Astrocyte (in vitro differentiated cells and primary cell): ENCODE results near the gene FAR1. TPM values are rescaled to one million over a fixed set of nuclear protein-coding genes. Genes with fewer than 3 reads are reported as not detected.

Experiments
- DNase-seq: peaks from one replicate; pipeline ENCODE4 v3.0.0-alpha.2; 2010; ENCODE audit warnings: low read depth
- FAIRE-seq: peaks from 2 replicates; lab custom pipeline; 2011; peaks lifted over from hg19 to GRCh38; lab: Jason Lieb, UNC
- H2AFZ ChIP-seq: 2 replicates; pipeline ENCODE4 v1.6.0; 2012; ENCODE audit warnings: low read depth, low read length, inconsistent platforms
- H3K27ac ChIP-seq: 2 replicates; pipeline ENCODE4 v1.5.1; 2011; ENCODE audit warnings: low read depth, low read length, inconsistent platforms
- H3K27me3 ChIP-seq: 2 replicates; pipeline ENCODE4 v1.6.0; 2011; ENCODE audit warnings: low read length, inconsistent platforms; ENCODE audit not compliant: insufficient read depth
- H3K36me3 ChIP-seq: 2 replicates; pipeline ENCODE4 v1.5.1; 2011; ENCODE audit warnings: low read length, inconsistent platforms; ENCODE audit not compliant: insufficient read depth
- H3K4me1 ChIP-seq: 2 replicates; pipeline ENCODE4 v1.5.1; 2011; ENCODE audit warnings: low read length, inconsistent platforms; ENCODE audit not compliant: insufficient read depth
- H3K4me2 ChIP-seq: 2 replicates; pipeline ENCODE4 v1.6.0; 2012; ENCODE audit warnings: low read length, inconsistent platforms
- H3K4me3 ChIP-seq: 2 replicates; pipeline ENCODE4 v1.5.1; 2011; ENCODE audit warnings: low read depth, mild to moderate bottlenecking, low read length, inconsistent platforms; ENCODE audit not compliant: insufficient read depth
- H3K79me2 ChIP-seq: 2 replicates; pipeline ENCODE4 v1.6.0; 2012; ENCODE audit warnings: mild to moderate bottlenecking, low read length, inconsistent platforms; ENCODE audit not compliant: insufficient read depth
- H3K9ac ChIP-seq: 2 replicates; pipeline ENCODE4 v1.6.0; 2012; ENCODE audit warnings: mild to moderate bottlenecking, low read length, inconsistent platforms
- H3K9me3 ChIP-seq: 2 replicates; pipeline ENCODE4 v1.5.1; 2012; ENCODE audit warnings: low read depth, mild to moderate bottlenecking, low read length, inconsistent platforms; ENCODE audit not compliant: insufficient read depth
- H4K20me1 ChIP-seq: 2 replicates; pipeline ENCODE4 v1.6.0; 2012; ENCODE audit warnings: low read length, inconsistent platforms; ENCODE audit not compliant: insufficient read depth
- H3K27ac Mint-ChIP-seq: one replicate; pipeline ENCODE4 v1.8.0; 2021; ENCODE audit warnings: mild to moderate bottlenecking, mixed read lengths; ENCODE audit not compliant: unreplicated experiment
- H3K27me3 Mint-ChIP-seq: one replicate; pipeline ENCODE4 v1.8.0; 2021; ENCODE audit warnings: low read depth, mixed read lengths; ENCODE audit not compliant: unreplicated experiment
- H3K36me3 Mint-ChIP-seq: one replicate; pipeline ENCODE4 v1.8.0; 2021; ENCODE audit warnings: low read depth, mixed read lengths; ENCODE audit not compliant: unreplicated experiment
- H3K4me1 Mint-ChIP-seq: one replicate; pipeline ENCODE4 v1.8.0; 2021; ENCODE audit warnings: low read depth, mixed read lengths; ENCODE audit not compliant: unreplicated experiment
- H3K4me3 Mint-ChIP-seq: one replicate; pipeline ENCODE4 v1.8.0; 2021; ENCODE audit warnings: mild to moderate bottlenecking, moderate library complexity, mixed read lengths; ENCODE audit not compliant: unreplicated experiment
- H3K9me3 Mint-ChIP-seq: one replicate; pipeline ENCODE4 v1.8.0; 2021; ENCODE audit warnings: mild to moderate bottlenecking, mixed read lengths; ENCODE audit not compliant: unreplicated experiment
- EZH2 ChIP-seq: IDR thresholded peaks from 2 replicates; pipeline ENCODE4 v1.6.1; 2012; ENCODE audit warnings: mild to moderate bottlenecking, low read length, inconsistent platforms; ENCODE audit not compliant: insufficient read depth
- total RNA-seq: library from RNA; stranded (reverse); gene quantifications from 2 replicates; pipeline ENCODE4 v1.2.1, GENCODE V29; 2021
- TF ChIP-seq, protein P1 (sequence below): IDR thresholded peaks from 2 replicates; pipeline ENCODE4 v1.5.1; 2011; ENCODE audit warnings: low read depth, mild to moderate bottlenecking, inconsistent platforms, low read length, moderate library complexity; ENCODE audit not compliant: insufficient read depth

The FAR1 gene
- total RNA-seq, 1 donor from 2014 or later, result 100 TPM

DNA sequence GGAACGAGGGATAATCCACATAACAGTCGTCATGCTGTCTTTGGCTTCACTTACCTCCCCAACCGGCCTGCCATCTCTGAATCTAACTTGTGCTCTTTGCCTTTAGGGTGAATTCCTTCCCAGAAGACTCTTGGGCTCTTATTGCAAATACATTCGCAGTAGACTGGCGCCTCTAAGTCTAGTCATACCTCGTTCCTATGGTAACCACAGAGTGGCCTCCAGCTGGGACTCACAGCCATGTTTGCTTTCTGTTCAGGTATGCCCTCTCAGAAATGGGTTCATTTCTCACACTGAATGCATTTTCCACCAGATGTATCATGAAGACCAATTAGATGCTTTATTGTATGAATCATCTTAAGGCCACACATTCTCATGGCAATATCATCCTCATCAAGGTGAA is 112.7 kb downstream of the FAR1 start:
- peaks cover 5% of the 10 kb centered on the region for H3K4me1 Mint-ChIP-seq
- TF ChIP-seq EZH2, result no peak
- TF ChIP-seq, protein P1, sequence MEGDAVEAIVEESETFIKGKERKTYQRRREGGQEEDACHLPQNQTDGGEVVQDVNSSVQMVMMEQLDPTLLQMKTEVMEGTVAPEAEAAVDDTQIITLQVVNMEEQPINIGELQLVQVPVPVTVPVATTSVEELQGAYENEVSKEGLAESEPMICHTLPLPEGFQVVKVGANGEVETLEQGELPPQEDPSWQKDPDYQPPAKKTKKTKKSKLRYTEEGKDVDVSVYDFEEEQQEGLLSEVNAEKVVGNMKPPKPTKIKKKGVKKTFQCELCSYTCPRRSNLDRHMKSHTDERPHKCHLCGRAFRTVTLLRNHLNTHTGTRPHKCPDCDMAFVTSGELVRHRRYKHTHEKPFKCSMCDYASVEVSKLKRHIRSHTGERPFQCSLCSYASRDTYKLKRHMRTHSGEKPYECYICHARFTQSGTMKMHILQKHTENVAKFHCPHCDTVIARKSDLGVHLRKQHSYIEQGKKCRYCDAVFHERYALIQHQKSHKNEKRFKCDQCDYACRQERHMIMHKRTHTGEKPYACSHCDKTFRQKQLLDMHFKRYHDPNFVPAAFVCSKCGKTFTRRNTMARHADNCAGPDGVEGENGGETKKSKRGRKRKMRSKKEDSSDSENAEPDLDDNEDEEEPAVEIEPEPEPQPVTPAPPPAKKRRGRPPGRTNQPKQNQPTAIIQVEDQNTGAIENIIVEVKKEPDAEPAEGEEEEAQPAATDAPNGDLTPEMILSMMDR, result no peak

More for the DNA sequence above, 112.7 kb downstream of the FAR1 start:
- Histone ChIP-seq H3K9me3 (no peaks in the 10 kb centered on the region), H3K4me3 (no peak overlapping the region), H3K27ac (no peak overlapping the region), H3K4me2 (no peak overlapping the region), H3K9ac (no peak overlapping the region), H3K36me3 (no peaks in the 10 kb centered on the region), H3K4me1 (no peaks in the 10 kb centered on the region), H2AFZ (no peak overlapping the region), H3K79me2 (no peaks in the 10 kb centered on the region), H4K20me1 (no peaks in the 10 kb centered on the region), H3K27me3 (peaks cover 2% of the 10 kb centered on the region)
- Mint-ChIP-seq H3K4me3 (no peak overlapping the region), H3K27ac (no peak overlapping the region), H3K36me3 (no peaks in the 10 kb centered on the region), H3K9me3 (no peaks in the 10 kb centered on the region), H3K27me3 (peaks cover 7% of the 10 kb centered on the region)
- FAIRE-seq (no peak), DNase-seq (no peak)

Other genes with a start within 250 kb of the FAR1 start
- 51.5 and 58.9 TPM in 2 replicates for gene BTBD10, start 205.4 kb upstream of the FAR1 start, total RNA-seq
- gene PTH, start 172.7 kb upstream of the FAR1 start, total RNA-seq, result not detected in 2 replicates